ENCODE data around the gene ANKRD52. TPM values are rescaled to one million over a fixed set of nuclear protein-coding genes. Genes with fewer than 3 reads are reported as not detected.

ANKRD52 gene
- total and polyA plus RNA-seq, 2 donors (not counting 3 experiments of a cell fraction or from before 2014, with no cell fraction given), result 30.8 to 62.0 TPM

DNA sequence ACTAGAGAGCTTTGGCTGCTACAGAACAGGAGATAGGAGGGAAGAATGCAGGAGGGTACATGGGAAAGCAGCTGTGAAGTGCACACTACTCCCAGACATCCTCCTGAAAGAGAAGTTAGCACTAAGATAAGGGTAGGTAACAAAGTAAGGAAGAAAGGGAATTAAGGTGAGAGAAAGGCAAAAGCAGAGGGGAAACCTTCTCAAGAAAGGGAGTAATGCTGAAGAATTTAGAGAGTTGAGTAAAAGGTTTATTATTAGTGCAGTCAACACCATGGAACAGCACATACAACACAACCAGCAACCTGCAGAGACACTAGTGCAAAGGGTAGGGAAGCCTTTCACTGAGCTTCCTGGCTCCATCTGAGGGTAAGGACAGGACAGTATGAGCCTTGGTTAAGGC lies 53.9 kb downstream of the ANKRD52 start:
- POLR2A ChIA-PET, result interaction anchor here (2.8 kb wide), 1 partner anchor 17 kb away, joined by 12 read pairs; the partner anchor contains the start of gene RNF41
- no peak for FAIRE-seq
- dilution Hi-C loops (cut with MboI; ENCODE audit: extremely low pct_ligation_motif_present, low sequenced_read_pairs), result no loop called here

More for the DNA sequence above, 53.9 kb downstream of the ANKRD52 start:
- Histone ChIP-seq H3K4me1 (ENCODE audit: control insufficient read depth, extremely low read depth, insufficient read depth, low read length) (peaks cover 18% of the 10 kb centered on the region), H3K9ac (replicated peaks; ENCODE audit: extremely low read depth, insufficient read depth, low read length) (no peak overlapping the region), H3K79me2 (ENCODE audit: control insufficient read depth, insufficient read depth, low read length) (no peaks in the 10 kb centered on the region), H3K27me3 (ENCODE audit: control insufficient read depth in 2 of 2, insufficient read depth in 2 of 2, low read length in 2 of 2) (no peaks in the 10 kb centered on the region), H3K4me3 (replicated peaks in 1 of 3; ENCODE audit: insufficient read depth in 1 of 3, low read depth in 1 of 3, low read length in 3 of 3) (no peak overlapping the region), H4K20me1 (replicated peaks; ENCODE audit: control insufficient read depth, extremely low read depth, insufficient read depth, low read length) (no peaks in the 10 kb centered on the region), H3K36me3 (ENCODE audit: control insufficient read depth in 2 of 2, extremely low read depth in 1 of 2, insufficient read depth in 2 of 2, low read length in 2 of 2) (peaks cover 12 to 29% of the 10 kb centered on the region in 2 experiments), H3K9me1 (replicated peaks; ENCODE audit: control insufficient read depth, extremely low read depth, insufficient read depth, low read length) (no peaks in the 10 kb centered on the region), H3K4me2 (ENCODE audit: insufficient read depth, low read length) (no peak overlapping the region), H3K9me3 (replicated peaks; ENCODE audit: control insufficient read depth, insufficient read depth, low read length) (no peaks in the 10 kb centered on the region), H3K27ac (ENCODE audit: insufficient read depth, low read depth, low read length) (no peak overlapping the region), H2AFZ (ENCODE audit: low read depth, low read length) (no peak overlapping the region)
- TF ChIP-seq POLR2A (IDR thresholded peaks at IDR 0.05; ENCODE audit: low read depth, low read length), result no peak
- TF ChIP-seq POLR2AphosphoS5 (IDR thresholded peaks at IDR 0.05; ENCODE audit: insufficient read depth, low read depth, low read length), result no peak
- TF ChIP-seq, protein P1, sequence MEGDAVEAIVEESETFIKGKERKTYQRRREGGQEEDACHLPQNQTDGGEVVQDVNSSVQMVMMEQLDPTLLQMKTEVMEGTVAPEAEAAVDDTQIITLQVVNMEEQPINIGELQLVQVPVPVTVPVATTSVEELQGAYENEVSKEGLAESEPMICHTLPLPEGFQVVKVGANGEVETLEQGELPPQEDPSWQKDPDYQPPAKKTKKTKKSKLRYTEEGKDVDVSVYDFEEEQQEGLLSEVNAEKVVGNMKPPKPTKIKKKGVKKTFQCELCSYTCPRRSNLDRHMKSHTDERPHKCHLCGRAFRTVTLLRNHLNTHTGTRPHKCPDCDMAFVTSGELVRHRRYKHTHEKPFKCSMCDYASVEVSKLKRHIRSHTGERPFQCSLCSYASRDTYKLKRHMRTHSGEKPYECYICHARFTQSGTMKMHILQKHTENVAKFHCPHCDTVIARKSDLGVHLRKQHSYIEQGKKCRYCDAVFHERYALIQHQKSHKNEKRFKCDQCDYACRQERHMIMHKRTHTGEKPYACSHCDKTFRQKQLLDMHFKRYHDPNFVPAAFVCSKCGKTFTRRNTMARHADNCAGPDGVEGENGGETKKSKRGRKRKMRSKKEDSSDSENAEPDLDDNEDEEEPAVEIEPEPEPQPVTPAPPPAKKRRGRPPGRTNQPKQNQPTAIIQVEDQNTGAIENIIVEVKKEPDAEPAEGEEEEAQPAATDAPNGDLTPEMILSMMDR (IDR thresholded peaks at IDR 0.05; ENCODE audit: extremely low read depth in 1 of 2, insufficient read depth in 1 of 2, low read depth in 1 of 2, low read length in 2 of 2), result no peak
- no peak for TF ChIP-seq EZH2 (IDR thresholded peaks at IDR 0.05; ENCODE audit: borderline replicate concordance, low read depth, low read length, severe bottlenecking)
- no peak for TF ChIP-seq GATA2 (IDR thresholded peaks at IDR 0.05; ENCODE audit: insufficient read depth, insufficient read length, low read depth, low read length)
- no peak for TF ChIP-seq FOS (IDR thresholded peaks at IDR 0.05; ENCODE audit: borderline replicate concordance, insufficient read depth, low read length)
- TF ChIP-seq JUN (IDR thresholded peaks at IDR 0.05; ENCODE audit: borderline replicate concordance, insufficient read depth, insufficient read length, low read depth), result no peak
- no peak for TF ChIP-seq MYC (IDR thresholded peaks at IDR 0.05; ENCODE audit: low read depth, low read length)
- TF ChIP-seq, protein P2, sequence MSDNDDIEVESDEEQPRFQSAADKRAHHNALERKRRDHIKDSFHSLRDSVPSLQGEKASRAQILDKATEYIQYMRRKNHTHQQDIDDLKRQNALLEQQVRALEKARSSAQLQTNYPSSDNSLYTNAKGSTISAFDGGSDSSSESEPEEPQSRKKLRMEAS (IDR thresholded peaks at IDR 0.05; ENCODE audit: insufficient read depth, insufficient read length), result no peak
- BruUV-seq (replicated peaks), result no TSS peak
- intact Hi-C loops (cut with micrococcal nuclease), result no loop called here
- CTCF ChIA-PET, result interaction anchor here (2.2 to 8.5 kb wide), 4 partner anchors 8 to 260 kb away, joined by 10 to 63 read pairs (median 36); partner anchors contain the start of genes RNF41 and SMARCC2
- no peak for DNase-seq (ENCODE audit: low read depth, low spot score)
